Jurkat, Clone E6-1 (cell line): ENCODE measurements around the gene KRTAP10-9.
"Not testable (repeated sequence)": the region's sequence is repeated elsewhere in the genome, so short reads cannot be mapped to it uniquely, and the experiment has no call there.

Experiments
- DNase-seq: peaks from one replicate; pipeline ENCODE4 v3.0.0-alpha.2; 2011; ENCODE audit warnings: low read depth, low spot score
- H3K4me3 ChIP-seq: 2 replicates; pipeline ENCODE4 v1.5.1; 2011; ENCODE audit warnings: mild to moderate bottlenecking, low read length, control low read depth, moderate library complexity

The KRTAP10-9 gene

GRCh38 chr21:44632067-44632466 is 5.2 kb downstream of the KRTAP10-9 start:
- H3K4me3 ChIP-seq = no peak overlapping the region
- DNase-seq = no peak

- no peak overlapping the region for H3K4me3 ChIP-seq
- no peak for DNase-seq
These were observed 9.5 kb downstream of the KRTAP10-9 start for GRCh38 chr21:44636209-44637017.

GRCh38 chr21:44637018-44637850 is 10.3 kb downstream of the KRTAP10-9 start, which contains the start of gene KRTAP10-10:
Gene KRTAP10-10 (plus strand): TSS chr21:44637356. CDS start chr21:44637418, 62 bp downstream.
- H3K4me3 ChIP-seq = no peak within 1 kb of the TSS
- no peak for DNase-seq

- not testable (repeated sequence) for H3K4me3 ChIP-seq, DNase-seq
These were observed 11.0 kb downstream of the KRTAP10-9 start for GRCh38 chr21:44637851-44638348.

GRCh38 chr21:44638506-44639330 is 11.8 kb downstream of the KRTAP10-9 start:
- not testable (repeated sequence) for DNase-seq, H3K4me3 ChIP-seq

DNA sequence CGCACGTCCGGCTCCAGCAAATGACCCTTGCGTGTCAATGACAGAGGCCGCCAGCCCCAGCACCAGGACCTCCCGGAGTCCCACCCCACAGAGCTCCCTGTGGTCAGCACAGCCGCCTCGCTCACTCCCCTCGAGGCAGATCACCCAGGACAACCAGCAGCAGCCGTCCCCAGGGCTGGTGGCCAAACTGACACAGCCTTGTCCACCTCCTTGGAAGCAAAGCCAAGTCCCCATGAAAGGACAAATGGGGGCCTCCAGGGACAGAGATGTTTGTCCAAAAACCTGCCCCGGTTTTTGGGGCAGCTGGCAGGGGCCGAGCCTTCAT is 12.4 kb downstream of the KRTAP10-9 start:
- H3K4me3 ChIP-seq = no peak overlapping the region
- no peak for DNase-seq

GRCh38 chr21:44640761-44641160 is 13.9 kb downstream of the KRTAP10-9 start:
- no peak overlapping the region for H3K4me3 ChIP-seq
- no peak for DNase-seq

GRCh38 chr21:44643741-44644310 is 16.9 kb downstream of the KRTAP10-9 start:
- H3K4me3 ChIP-seq = no peak overlapping the region

GRCh38 chr21:44644878-44645277 is 18.0 kb downstream of the KRTAP10-9 start:
- no peak for DNase-seq
- no peak overlapping the region for H3K4me3 ChIP-seq

More at GRCh38 chr21:44643741-44644310, 16.9 kb downstream of the KRTAP10-9 start:
- no peak for DNase-seq

DNA sequence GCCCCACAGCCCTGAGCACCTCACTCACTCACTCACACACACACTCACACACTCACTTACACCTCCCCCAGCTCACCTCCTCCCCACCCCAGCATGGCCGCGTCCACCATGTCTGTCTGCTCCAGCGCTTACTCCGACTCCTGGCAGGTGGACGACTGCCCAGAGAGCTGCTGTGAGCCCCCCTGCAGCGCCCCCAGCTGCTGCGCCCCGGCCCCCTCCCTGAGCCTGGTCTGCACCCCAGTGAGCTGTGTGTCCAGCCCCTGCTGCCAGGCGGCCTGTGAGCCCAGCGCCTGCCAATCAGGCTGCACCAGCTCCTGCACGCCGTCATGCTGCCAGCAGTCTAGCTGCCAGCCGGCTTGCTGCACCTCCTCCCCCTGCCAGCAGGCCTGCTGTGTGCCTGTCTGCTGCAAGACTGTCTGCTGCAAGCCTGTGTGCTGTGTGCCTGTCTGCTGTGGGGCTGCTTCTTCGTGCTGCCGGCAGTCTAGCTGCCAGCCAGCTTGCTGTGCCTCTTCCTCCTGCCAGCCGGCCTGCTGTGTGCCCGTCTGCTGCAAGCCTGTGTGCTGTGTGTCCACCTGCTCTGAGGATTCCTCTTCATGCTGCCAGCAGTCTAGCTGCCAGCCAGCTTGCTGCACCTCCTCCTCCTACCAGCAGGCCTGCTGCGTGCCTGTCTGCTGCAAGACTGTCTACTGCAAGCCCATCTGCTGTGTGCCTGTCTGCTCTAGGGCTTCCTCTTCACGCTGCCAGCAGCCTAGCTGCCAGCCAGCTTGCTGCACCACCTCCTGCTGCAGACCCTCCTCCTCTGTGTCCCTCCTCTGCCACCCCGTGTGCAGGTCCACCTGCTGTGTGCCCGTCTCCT is 19.7 kb downstream of the KRTAP10-9 start, which contains the start of gene KRTAP10-11:
Gene KRTAP10-11 (plus strand): TSS at position 49 of the 856 bp plus-strand sequence. CDS start 45 bp downstream, at position 94.
- not testable (repeated sequence) for H3K4me3 ChIP-seq, DNase-seq

- H3K4me3 ChIP-seq = no peak overlapping the region
- no peak for DNase-seq
These were observed 20.3 kb downstream of the KRTAP10-9 start for GRCh38 chr21:44647222-44647552.

DNA sequence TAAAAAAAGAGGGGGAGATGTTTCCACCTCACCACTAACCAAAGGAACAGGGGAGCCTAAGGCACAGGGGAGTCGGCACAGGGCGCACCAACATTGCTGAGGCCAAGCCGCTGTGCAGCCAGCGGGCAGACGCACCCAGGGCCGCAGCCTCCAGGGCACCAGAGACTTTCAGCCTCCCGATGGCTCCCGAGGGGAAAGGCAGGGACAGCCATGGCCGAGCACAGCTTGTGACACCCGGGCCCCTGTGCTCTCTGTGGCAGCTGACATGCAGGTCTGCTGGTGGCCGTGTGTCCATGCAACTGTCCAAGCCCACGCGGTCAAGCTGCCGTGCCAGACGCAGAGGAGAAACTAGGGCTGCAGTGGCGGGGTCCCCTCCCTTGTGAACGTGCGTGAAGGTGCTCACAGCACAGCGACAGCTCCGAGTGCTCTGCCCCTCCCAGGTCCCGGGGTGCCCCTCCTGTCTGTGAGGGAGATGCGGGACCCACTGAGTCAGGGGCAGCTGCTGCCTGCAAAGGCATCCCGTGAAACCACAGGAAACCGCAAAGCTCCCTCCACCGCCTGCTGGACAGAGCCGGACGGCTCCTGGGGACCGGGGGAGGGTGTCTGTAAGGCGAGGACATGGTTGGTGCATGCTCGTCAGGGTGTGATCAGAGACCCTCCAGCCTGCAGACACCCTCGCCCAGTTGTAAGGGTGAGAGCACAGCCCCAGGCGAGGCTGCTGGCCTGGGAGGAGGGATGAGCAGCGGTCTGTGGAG is 21.8 kb downstream of the KRTAP10-9 start:
- no peak overlapping the region for H3K4me3 ChIP-seq
- no peak for DNase-seq

- DNase-seq = no peak
- H3K4me3 ChIP-seq = no peak overlapping the region
These were observed 22.7 kb downstream of the KRTAP10-9 start for GRCh38 chr21:44649521-44650100.

- no peak overlapping the region for H3K4me3 ChIP-seq
- DNase-seq = no peak
These were observed 23.5 kb downstream of the KRTAP10-9 start for GRCh38 chr21:44650265-44650972.

- H3K4me3 ChIP-seq = no peak overlapping the region
- no peak for DNase-seq
These were observed 24.2 kb downstream of the KRTAP10-9 start for GRCh38 chr21:44650973-44651675.

- DNase-seq = peak; percentile 67
These were observed 26.2 kb downstream of the KRTAP10-9 start for GRCh38 chr21:44653123-44653522.

More at GRCh38 chr21:44653123-44653522, 26.2 kb downstream of the KRTAP10-9 start:
- no peak overlapping the region for H3K4me3 ChIP-seq
